ENCODE data around the gene RBKS. TPM values are rescaled to one million over a fixed set of nuclear protein-coding genes. Genes with fewer than 3 reads are reported as not detected.

Gene RBKS
- total RNA-seq, result 7.0 TPM

DNA sequence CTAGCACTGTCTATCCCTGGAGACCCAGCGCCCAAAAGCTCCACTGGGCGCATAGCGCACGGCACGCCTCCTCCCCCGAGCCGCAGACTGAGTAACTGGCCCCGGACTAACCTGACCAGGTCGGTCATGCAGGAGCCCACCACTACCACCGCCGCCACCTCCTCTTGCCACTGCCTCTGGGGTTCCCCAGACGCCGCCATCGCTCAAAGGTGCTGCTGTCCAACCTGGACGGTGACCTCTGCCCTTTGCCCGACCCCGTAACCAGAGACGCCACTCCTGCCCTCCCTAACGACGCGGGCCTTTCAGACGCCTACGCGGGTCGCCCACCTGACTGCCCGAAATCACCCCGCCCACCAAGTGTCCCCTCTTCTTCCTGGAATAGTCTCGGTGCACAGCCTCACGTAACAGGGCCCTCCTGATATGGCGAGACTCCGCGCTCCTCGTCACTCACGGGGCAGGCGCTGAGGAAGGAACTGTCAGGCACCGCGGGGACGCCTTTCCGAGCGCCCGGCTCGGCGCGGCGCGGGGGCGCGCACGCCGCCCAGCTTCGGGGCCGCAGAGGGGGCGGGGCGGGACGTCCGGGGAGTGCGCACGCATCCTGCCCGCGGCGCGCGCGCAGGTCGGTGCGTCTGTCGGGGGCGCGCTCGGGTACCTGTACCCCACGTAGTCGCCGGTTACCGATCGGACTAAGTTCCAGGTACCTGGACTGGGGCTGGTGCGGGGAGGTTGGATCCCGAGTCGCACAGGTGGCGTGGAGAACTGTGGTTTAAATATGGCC is at the start of gene RBKS, which contains the start of gene BABAM2:
TSS of gene RBKS (minus strand) at position 242 of the 778 bp plus-strand sequence. CDS start at position 200, 42 bp downstream.
TSS of gene BABAM2 (plus strand) at position 584 of the 778 bp plus-strand sequence. CDS start 3,828 bp downstream, outside the sequence.
- DNase-seq (ENCODE audit: low read depth in 2 of 3, low spot score in 2 of 3), result peak; percentile 92 to 94 (median 93)

DNA sequence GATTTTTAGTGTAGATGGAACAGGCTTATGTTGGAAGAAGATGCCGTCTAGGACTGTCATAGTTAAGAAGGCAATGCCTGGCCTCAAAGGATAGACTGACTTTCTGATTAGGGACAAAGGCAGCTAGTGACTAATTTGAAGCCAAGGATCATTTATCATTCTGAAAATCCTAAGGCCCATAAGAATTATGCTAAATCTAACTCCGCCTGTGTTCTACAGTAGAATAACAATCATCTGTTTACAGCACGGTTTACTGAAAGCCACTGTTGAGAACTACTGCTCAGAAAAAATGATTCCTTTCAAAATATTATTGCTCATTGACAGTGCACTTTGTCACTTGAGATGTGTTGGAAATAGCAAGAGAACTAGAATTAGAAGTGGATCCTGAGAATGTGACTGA is 44.8 kb upstream of the RBKS start:
- no peak for DNase-seq (ENCODE audit: low read depth in 2 of 3, low spot score in 2 of 3)

DNA sequence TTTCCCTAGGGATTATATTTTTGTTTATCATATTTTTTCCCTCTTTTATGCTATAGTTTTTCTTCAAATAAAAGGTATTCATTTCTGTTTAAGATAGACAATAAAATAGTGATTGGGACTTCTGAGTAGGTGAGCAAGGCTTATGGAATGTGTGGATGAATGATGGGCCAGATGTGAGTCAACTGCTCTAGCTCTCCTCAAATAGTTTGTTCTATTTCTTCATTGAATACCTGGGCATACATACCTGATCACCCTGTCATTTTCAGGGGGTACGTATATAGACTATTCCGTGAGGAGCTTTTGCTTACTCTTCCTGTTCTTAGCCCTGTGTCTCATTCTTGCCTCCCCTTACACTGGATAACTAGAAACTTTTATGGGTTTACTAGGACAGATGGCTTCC is 42.2 kb upstream of the RBKS start:
- DNase-seq (ENCODE audit: low read depth in 2 of 3, low spot score in 2 of 3), result no peak

DNA sequence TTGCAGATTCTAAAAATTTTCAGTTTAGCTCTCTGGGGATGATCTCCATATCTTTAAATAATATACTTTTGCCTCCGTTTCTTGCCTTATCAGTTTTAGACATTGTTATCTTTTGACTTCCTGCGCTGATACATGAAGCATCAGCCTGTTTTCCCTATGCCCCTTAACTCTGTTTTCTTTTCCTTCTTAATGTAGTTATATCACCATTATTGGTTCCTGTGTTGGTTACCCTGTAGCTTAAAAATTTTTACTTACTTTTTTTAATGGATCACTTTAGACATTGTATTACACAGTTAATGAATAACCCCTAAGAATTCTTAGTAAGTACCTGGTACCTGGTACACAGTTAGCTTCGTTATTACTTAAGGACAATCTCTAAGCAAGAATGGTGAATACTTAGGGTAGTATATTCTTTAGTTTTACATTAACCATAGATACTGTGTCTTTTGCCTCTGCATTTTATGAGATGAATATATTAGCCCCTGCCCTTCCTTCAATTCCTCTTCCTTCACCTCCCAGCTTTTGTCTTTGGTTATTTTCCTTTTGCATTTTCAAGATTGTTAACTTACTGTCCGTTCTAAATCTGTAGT is 41.3 kb upstream of the RBKS start:
- no peak for DNase-seq (ENCODE audit: low read depth in 2 of 3, low spot score in 2 of 3)

DNA sequence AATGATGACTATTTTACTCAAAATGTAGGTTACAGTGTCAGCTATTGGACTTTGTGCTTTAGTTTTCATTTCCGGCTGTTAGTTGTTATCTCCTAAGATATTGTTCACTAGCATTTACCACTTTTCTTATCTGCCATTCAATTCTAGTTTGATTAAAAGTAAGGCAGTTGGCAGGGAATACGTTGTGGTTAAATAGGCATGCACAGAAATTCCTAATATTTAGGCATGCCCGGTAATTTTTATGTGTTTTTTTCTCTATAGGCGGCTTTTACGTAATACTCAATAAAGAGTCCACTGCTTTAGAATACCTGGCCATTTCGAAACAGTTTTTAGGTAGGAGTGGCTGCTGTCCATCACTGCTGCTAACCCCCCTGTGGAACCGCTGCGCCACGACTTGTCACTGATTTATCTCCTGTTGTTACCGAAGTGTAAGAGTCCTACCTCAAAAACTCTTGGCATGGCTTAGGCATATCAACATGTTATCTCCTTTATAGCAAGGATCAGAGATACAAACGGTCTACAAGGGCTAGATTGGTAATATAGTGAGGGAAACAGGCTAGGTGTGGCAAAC is 39.8 kb upstream of the RBKS start:
- no peak for DNase-seq (ENCODE audit: low read depth in 2 of 3, low spot score in 2 of 3)

DNA sequence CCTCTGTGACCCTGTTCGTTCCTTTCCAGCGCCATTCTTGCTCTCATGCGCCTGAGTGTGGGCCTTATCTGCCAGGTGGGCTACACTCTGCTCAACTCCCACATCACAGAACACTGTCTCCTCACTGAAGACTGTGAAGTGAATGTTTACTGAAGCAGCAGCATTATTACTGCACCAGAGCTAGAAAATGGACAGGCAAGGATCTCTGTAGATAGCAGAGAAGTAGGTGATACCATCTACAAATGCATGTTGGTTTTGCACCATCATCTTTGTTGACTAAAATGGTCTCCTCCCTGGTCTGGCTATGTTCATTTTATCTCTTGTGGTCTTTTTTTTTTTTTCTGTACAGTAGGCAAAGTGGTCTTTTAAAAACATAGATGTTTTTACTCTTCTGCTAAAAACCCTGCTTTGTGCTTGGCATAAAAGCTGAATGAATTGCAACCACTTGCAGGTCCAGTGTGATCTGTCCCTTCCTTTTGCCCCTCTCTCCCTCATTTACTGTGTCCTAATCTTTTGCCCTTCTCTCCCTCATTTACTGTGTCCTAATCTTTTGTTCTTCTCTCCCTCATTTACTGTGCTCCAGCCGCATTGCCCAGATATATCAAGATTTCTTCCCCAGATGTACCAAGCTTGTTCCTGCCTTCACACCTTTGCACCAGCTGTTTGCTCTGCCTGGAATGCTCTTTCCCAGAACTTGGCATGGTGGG is 35.7 kb upstream of the RBKS start:
- peak in 1 of 3 donors; percentile 30 for DNase-seq (ENCODE audit: low read depth in 2 of 3, low spot score in 2 of 3)

DNA sequence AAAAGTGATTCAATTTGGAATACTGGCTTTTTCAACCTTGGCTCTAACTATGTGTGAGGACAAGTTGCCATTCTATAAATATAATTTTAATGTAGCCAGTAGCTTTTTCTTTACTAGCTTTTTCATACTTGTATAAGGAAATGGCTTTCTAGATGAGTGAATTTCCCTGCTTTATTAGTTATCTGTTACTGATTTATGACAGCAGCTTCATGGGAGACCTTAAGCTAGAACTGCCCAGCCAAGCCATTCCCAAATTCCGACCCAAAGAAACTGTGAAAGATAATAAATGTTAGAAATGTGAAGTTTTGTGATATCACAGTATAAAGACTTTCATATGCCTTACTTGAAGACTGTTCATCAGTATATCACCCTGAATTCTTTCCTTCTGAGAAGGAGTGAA is 32.7 kb upstream of the RBKS start:
- no peak for DNase-seq (ENCODE audit: low read depth in 2 of 3, low spot score in 2 of 3)

DNA sequence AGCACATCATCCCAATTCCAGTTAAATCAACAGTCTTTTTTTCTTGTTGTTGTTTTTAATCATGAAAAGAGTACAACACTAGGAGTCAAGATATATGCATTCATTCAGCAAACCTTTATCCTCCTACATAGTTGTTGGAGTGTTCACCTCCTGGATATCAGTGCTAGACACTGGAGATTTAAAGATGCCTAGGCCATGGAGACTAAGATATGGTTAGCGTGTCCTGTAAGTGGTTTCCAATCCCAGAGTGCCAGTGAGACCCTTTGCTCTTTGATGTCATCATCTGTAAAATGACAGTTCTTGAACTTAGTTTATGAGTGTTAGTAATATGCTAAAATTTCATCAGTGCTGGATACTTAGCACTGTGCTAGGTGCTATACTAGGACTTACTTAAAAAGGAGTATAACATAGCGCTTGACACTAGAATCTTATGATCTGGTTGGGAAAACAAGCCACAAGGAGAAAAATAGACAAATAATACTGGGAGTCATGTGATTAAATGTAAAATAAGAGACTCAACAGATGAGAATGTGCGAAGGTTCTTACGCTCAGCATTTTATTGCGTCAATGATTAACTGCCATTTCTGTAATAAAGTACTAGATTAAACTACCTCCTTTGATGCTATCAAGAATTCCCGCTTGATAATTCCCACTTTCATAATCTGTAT is 31.8 kb upstream of the RBKS start:
- DNase-seq (ENCODE audit: low read depth in 2 of 3, low spot score in 2 of 3), result no peak

DNA sequence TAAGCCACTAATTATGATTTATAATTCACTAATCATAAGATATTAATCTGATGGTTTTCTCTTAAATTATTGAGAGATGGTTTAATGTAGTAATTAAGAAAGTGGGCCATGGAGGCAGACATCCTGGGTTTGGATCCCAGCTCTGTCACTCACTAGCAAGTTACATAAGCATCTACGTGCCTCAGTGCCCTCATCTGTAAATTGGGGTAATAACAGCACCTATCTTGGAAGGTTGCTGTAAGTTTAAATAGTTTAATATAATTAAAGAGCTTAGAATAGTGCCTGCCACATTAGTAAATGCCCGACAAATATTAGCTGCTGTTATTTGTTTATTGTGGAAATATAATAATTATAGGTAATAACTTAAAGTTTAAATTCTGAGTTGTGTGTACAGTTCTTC is 31.2 kb upstream of the RBKS start:
- no peak for DNase-seq (ENCODE audit: low read depth in 2 of 3, low spot score in 2 of 3)

DNA sequence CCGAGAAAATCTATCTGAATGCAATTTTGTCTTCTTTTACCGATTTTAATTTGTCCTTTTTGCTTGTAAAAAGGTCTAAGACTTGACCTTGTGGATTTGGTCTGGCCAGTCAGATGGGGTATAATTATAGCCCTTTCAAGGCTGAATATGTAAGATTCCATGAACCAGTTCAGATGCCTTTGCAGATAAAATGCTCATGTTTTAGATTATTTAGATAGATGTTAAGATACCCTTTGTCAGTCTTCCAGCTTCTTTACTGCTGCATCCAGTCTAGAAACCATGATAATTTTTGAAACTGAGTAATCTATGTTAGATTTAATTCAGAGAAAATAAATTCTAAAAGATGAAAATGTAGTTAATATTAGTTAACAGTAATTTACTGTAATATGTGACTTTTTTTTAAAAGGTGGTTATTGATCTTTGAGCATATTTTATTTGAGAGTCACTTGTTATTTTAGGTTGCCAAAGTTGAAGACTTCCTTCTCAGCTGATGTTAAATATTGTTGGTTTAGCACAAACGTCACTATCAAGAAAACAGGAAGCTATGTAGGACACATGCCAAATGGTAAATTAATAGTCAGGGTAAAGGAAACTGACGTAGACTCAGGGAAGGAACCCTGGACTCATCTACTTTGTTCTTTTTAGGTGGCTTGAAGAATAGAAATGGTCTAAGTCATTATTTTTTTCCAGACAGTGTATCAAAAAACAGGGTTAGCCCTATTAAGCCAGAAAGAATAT is 30.1 kb upstream of the RBKS start:
- DNase-seq (ENCODE audit: low read depth in 2 of 3, low spot score in 2 of 3), result peak; percentile 18 to 89 (median 70)

DNA sequence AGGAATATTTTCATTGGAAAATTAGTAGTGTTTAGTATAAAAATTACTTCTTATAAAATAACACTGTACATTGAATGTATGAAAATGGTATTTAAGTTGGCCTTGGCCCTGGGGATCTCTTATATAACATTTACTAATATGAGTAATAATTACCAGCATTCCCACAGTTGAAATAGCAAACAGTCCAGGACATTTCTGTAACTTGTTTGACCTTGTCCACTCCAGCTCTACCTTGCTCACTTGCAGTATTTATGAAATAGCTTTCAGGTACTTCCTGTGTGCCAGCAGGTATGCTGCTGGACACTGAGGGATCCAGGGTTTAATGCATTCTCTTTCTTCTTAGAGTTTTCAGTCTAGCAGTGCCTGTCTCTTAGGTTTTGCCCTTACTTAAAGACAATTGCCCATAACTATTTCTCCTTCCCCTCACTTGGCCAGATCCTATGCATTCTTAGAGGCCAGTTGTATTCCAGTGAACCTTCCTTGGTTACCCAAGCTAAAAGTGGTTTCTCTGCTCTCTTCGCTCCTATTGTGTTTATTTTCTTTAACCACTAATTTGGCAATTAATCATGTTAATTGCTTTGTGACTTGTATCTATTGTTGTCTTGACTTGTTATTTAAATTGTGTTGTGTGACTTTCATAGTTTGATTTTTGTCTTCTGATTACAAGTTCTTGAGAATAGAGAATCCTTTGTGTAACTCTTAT is 26.3 kb upstream of the RBKS start:
- no peak for DNase-seq (ENCODE audit: low read depth in 2 of 3, low spot score in 2 of 3)

DNA sequence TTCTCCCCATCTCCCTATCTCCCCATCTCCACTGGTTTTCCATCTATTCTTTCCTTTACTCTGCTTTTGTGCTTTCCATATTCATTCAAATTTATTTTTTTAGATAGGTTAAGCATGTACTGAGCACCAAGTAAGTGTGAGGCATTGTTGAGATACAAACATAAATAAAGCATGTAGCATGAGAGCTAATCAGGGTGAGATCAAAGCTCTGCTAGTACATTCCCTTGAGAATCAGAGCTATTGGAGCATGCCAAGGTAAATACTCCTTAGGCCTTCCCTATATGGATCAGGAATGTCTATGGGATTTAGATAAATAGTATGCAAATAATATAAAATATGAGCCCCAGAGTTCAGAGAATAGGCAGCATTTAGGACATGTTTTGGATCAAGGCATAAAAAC is 25.7 kb upstream of the RBKS start:
- no peak for DNase-seq (ENCODE audit: low read depth in 2 of 3, low spot score in 2 of 3)

DNA sequence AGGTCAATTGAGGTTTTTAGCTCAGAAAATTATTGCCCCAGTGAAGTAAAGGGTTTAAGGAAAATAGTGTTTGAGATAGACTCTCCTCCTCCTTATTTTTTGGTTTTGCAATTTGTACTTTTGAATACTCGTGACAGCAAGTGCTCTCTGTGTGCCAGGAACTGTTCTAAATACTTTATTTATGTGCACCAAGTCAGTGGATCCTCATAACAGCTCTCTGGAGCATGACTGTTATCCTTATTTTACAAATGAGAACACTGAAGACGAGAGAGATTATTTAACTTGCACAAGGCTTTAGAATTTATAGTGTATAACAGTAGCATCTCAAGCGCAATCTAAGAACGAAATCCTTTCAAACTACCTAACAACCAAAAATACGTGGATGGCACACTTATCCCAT is 25.0 kb upstream of the RBKS start:
- no peak for DNase-seq (ENCODE audit: low read depth in 2 of 3, low spot score in 2 of 3)

DNA sequence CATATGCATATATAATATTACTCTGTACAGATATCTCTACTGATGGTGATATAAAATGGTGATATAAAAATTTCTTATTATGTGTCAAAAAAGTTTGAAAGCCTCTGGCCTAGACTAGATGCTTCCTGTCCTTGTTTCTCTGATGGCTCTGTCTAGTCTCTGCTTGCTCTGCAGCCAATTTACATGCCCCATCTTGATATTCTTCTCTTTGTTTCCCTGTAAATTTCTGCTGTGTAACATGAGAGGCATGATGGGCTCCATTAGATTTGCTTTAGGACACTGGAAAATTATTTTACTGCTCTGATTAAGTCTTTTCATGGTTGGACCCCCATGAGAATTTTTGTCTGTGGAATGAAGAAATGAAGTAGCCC is 24.6 kb upstream of the RBKS start:
- no peak for DNase-seq (ENCODE audit: low read depth in 2 of 3, low spot score in 2 of 3)

DNA sequence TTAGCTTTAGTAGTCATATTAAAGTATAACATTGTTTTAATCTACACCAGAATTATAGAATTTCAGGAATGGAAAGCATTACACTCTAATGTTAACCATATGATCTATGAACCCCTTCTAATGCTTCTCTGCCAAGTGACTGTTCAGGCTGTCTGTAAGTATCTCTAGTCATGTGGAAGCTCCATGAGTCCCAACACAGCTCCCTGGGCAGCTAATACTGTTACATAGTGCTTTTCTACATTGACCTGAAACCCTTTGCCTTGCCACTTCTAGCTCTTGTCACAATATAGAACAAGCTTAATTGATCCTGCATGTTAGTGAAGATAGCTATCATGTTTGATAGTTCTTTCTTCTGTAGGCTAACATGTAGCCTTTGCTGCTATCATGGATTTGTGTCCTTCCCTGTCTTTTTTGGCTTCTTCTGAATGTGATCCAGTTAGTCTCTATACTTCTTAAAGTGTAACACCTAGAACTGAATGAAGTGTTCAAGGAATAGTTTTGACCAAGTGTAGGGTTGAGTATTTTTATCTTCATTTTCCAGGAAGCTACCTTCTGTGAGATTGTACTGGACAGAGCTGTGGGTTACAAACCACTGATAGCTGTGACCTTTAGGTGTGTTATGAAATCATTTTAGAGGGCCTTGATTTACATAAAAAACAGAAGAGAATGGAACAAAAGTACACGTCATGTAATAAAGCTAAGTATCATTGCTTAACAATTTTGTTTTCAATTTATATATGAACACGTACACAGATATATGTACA is 24.0 kb upstream of the RBKS start:
- DNase-seq (ENCODE audit: low read depth in 2 of 3, low spot score in 2 of 3), result no peak

DNA sequence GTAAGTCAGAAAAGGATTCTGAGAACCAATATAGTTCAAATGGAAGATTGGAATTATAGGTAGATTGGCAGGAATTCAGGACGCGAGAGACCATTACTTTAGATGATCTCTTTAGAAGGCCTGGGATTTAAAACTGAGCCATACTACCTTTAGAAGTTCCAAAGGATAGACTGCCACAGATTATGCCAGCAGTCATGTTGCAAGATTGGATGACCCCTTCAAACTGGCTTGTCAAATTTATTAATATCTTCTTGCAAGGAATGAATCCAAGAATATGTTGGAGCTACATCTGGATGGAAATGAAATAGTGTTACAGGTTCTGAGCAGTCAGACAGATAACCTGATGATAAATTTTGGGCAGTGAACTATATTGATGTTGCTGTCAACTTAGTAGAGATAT is 22.3 kb upstream of the RBKS start:
- no peak for DNase-seq (ENCODE audit: low read depth in 2 of 3, low spot score in 2 of 3)

DNA sequence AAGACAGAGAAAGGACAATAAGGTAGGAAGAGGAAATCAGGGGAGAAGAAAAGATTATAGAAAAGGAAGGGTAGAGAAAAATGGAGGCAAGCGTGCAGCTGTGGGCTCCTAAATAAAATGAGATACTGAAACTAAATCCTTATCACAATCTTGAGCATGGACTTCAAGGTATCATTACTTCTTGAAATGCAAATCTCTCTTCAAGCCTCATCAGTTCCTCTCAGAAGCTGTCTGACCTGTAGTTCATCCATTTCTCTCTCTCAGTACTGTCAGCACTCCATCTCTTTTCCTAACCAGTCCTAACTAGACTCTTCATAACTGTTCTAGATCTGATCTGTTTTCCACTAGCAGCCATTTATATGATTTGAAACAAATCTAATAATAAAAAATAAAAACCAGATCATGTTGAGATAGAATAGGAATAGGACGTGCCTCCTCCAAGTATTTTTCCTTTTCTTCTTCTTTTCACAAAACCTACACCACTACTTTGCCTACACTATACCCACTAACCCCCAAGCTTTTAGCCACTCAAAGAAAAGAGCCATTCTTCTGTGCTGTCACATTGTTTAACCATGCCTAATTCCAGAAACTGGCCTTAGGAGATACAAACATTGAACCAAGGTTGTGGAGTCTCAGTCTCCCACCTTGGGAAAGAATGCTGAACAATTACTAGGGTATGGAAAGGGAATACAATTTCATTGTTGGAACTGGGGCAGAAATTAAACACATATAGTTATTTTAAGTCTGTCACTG is 21.4 kb upstream of the RBKS start:
- DNase-seq (ENCODE audit: low read depth in 2 of 3, low spot score in 2 of 3), result no peak

DNA sequence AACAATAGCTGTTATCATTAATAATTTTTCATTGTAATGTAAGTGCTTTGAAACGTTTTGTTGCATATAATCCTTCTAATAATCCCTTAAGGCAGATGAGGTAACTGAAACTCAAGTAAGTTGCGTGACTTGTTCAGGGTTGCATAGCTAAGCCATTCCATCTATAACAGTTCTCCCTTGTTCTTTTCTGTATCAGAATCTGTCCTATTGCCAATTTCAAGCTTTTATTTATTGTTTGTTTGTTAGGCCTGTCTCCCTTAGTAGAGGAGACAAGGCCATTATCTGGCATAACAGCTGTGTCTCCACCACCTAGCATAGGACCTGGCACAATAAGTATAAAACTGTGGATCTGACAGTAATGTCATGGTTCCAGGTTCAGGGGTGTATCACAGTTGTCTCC is 19.7 kb upstream of the RBKS start:
- no peak for DNase-seq (ENCODE audit: low read depth in 2 of 3, low spot score in 2 of 3)
